Measurements from ENCODE around the gene ZFYVE16.
"Not testable (repeated sequence)": the region's sequence is repeated elsewhere in the genome, so short reads cannot be mapped to it uniquely, and the experiment has no call there.

The ZFYVE16 gene

DNA sequence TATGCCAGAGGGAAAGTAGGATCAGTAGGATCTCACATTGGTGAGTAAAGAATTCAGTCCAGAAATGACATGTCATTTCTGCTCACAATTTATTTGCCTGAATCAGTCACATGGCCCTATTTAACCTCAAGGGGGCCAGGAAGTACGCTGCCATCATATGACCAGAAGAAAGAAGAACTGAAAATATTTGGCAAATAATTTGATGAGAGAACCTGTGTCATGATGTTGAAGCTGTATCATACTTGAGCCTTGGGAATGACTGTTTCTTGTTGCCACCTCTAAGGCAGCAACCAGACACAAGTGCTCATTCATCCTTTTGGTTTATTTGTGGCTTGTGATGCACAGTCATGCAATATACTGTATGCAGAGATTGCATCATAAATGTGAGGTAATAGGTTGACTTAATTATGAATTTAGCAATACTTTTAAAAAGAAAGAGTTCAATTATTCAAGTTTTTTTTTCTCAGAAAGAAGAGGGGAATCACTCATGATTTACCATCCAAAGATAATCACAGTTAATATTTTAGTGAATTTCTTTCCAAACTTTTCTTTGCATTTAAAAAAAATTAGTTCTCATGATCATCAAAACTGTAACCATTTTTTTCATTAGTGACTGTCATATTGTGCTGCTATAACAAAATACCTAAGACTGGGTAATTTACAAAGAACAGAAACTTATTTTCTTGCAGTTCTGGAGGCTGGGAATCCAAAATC is 8.2 kb upstream of the ZFYVE16 start:
- TF ChIP-seq, protein P1, sequence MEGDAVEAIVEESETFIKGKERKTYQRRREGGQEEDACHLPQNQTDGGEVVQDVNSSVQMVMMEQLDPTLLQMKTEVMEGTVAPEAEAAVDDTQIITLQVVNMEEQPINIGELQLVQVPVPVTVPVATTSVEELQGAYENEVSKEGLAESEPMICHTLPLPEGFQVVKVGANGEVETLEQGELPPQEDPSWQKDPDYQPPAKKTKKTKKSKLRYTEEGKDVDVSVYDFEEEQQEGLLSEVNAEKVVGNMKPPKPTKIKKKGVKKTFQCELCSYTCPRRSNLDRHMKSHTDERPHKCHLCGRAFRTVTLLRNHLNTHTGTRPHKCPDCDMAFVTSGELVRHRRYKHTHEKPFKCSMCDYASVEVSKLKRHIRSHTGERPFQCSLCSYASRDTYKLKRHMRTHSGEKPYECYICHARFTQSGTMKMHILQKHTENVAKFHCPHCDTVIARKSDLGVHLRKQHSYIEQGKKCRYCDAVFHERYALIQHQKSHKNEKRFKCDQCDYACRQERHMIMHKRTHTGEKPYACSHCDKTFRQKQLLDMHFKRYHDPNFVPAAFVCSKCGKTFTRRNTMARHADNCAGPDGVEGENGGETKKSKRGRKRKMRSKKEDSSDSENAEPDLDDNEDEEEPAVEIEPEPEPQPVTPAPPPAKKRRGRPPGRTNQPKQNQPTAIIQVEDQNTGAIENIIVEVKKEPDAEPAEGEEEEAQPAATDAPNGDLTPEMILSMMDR (conservative IDR thresholded peaks at IDR 0.05; ENCODE audit: low read depth, low read length) = peak; percentile 29; the same call in 1 of the 2 replicates
- no peaks in the 10 kb centered on the region for H3K36me3 ChIP-seq (ENCODE audit: insufficient read depth)
- H3K27me3 ChIP-seq (ENCODE audit: insufficient read depth, low read depth) = no peaks in the 10 kb centered on the region
- no peak overlapping the region; the same call in 1 of the 2 replicates for H3K4me2 ChIP-seq
- H3K27ac ChIP-seq = no peak overlapping the region
- no peaks in the 10 kb centered on the region for H4K20me1 ChIP-seq (ENCODE audit: insufficient read depth)
- peaks cover 13% of the 10 kb centered on the region for H3K4me1 ChIP-seq (ENCODE audit: low read depth, poor library complexity, severe bottlenecking)
- no peak overlapping the region for H3K4me3 ChIP-seq (IDR thresholded peaks at IDR 0.05; ENCODE audit: insufficient read depth, low read depth, low read length)
- no peak overlapping the region for H3K9ac ChIP-seq
- H2AFZ ChIP-seq (ENCODE audit: low read depth) = peak overlapping the region; percentile 17; the same call in 1 of the 2 replicates
- no peaks in the 10 kb centered on the region for H3K79me2 ChIP-seq (ENCODE audit: insufficient read depth, low read depth)

DNA sequence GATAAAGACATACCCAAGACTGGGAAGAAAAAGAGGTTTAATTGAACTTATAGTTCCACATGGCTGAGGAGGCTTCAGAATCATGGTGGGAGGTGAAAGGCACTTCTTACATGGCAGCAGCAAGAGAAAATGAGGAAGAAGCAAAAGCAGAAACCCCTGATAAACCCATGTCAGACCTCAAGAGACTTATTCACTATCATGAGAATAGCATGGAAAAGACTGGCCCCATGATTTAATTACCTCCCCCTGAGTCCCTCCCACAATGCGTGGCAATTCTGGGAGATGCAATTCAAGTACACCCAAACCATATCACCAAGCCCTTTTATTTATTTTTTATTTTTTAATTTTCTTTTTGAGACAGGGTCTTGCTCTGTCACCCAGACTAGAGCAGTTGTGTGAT is 7.5 kb upstream of the ZFYVE16 start:
- not testable (repeated sequence) for H3K27me3 ChIP-seq (ENCODE audit: insufficient read depth, low read depth); H2AFZ ChIP-seq (ENCODE audit: low read depth); H3K79me2 ChIP-seq (ENCODE audit: insufficient read depth, low read depth); H3K9ac ChIP-seq; H3K27ac ChIP-seq; H4K20me1 ChIP-seq (ENCODE audit: insufficient read depth); H3K4me3 ChIP-seq (IDR thresholded peaks at IDR 0.05; ENCODE audit: insufficient read depth, low read depth, low read length); H3K36me3 ChIP-seq (ENCODE audit: insufficient read depth); H3K4me2 ChIP-seq
- peaks cover 13% of the 10 kb centered on the region for H3K4me1 ChIP-seq (ENCODE audit: low read depth, poor library complexity, severe bottlenecking)

DNA sequence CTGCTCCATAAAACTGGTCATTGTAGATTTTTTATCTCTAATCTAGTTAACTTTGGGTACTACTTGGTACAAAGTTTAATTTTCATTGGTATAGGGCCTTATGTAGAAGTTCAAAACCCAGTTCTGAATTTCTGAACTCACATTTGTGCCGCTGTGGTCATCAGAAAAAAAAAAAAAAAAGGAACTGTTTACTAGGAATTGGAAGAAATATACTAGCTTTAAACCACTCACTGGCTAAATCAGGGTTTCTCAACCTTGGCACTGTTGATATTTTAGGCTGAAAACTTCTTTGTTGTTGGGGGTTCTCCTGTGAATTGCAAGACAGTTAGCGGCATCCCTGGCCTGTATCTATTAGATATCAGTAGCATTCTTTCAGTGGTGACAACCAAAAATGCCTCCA is 4.1 kb upstream of the ZFYVE16 start:
- TF ChIP-seq, protein P1 (conservative IDR thresholded peaks at IDR 0.05; ENCODE audit: low read depth, low read length) = no peak
- Histone ChIP-seq H3K4me2 (no peak overlapping the region), H2AFZ (ENCODE audit: low read depth) (no peak overlapping the region), H3K27ac (no peak overlapping the region), H3K4me3 (IDR thresholded peaks at IDR 0.05; ENCODE audit: insufficient read depth, low read depth, low read length) (no peak overlapping the region), H3K36me3 (ENCODE audit: insufficient read depth) (no peaks in the 10 kb centered on the region), H3K27me3 (ENCODE audit: insufficient read depth, low read depth) (no peaks in the 10 kb centered on the region), H3K9ac (no peak overlapping the region), H3K4me1 (ENCODE audit: low read depth, poor library complexity, severe bottlenecking) (peaks cover 22% of the 10 kb centered on the region), H3K79me2 (ENCODE audit: insufficient read depth, low read depth) (0 out of 2 replicates have a peak, but pooled peaks cover 3% of the 10 kb centered on the region), H4K20me1 (ENCODE audit: insufficient read depth) (no peaks in the 10 kb centered on the region)

DNA sequence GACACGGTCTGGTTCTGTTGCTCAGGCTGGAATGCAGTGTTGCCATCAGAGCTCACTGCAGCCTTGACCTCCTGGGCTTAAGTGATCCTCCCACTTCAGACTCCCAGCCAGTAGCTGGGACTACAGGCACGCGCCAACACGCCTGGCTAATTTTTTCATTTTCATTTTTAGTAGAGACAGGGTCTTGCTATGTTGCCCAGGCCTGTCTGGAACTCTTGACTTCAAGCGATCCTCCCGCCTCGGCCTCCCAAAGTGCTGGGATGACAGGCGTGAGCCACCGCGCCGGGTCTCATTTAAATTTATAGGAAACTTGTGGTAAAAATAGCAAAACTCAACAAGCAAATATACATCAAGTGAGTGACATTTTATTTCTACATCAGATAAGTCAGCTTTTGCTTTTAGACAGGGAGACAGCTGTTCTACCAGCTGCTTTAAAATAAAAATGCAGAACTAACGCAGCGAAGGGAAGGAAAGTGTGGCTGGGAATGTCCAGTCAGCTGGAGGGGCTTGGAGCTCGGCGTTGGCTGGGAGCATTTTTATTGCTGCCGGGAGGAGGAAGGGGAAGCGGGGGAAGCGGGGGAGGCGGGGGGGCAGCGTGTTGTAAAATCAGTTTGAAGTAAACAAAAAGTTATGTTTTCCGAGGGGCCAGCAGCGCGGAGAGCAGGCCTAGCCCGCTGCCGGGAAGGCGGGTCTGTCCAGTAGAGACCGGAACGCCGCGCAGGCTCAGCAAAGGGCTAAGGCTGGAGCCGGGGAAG is 707 bp upstream of the ZFYVE16 start:
- TF ChIP-seq, protein P1 (conservative IDR thresholded peaks at IDR 0.05; ENCODE audit: low read depth, low read length) = no peak
- Histone ChIP-seq H3K4me3 (IDR thresholded peaks at IDR 0.05; ENCODE audit: insufficient read depth, low read depth, low read length) (no peak overlapping the region), H4K20me1 (ENCODE audit: insufficient read depth) (no peaks in the 10 kb centered on the region), H3K4me1 (ENCODE audit: low read depth, poor library complexity, severe bottlenecking) (peaks cover 22% of the 10 kb centered on the region), H2AFZ (ENCODE audit: low read depth) (peak overlapping the region; percentile 98), H3K4me2 (peak overlapping the region; percentile 84), H3K36me3 (ENCODE audit: insufficient read depth) (no peaks in the 10 kb centered on the region), H3K9ac (peak overlapping the region; percentile 89), H3K27me3 (ENCODE audit: insufficient read depth, low read depth) (no peaks in the 10 kb centered on the region), H3K27ac (peak overlapping the region; percentile 88), H3K79me2 (ENCODE audit: insufficient read depth, low read depth) (peaks cover 29% of the 10 kb centered on the region; the same call in 1 of the 2 replicates)
